Stimulated activated effector memory CD8-positive, alpha-beta T cell treated with anti-CD3 and anti-CD28 coated beads, Interleukin-12 subunit alpha, Interleukin-12 subunit beta, amount 100 ng/mL, for 72 hours (primary cell): ENCODE measurements around the gene PALM3.

Experiments
- ATAC-seq: fragments of 150-1000 bp; cut with Tn5 transposase; 2 replicates; pipeline ENCODE4 v1.10.0; 2021
- DNase-seq, 2 donors: peaks; one replicate each; pipeline ENCODE4 v3.0.0; 2021 to 2022; ENCODE audit warnings: low spot score in 2 of 2
- H3K27ac Mint-ChIP-seq: one replicate; pipeline ENCODE4 v1.8.0; 2022; ENCODE audit warnings: mild to moderate bottlenecking, mixed read lengths
- H3K36me3 Mint-ChIP-seq: one replicate; pipeline ENCODE4 v1.8.0; 2022; ENCODE audit warnings: mild to moderate bottlenecking, mixed read lengths
- H3K4me1 Mint-ChIP-seq: one replicate; pipeline ENCODE4 v1.8.0; 2022; ENCODE audit warnings: mixed read lengths
- H3K4me3 Mint-ChIP-seq: one replicate; pipeline ENCODE4 v1.8.0; 2022; ENCODE audit warnings: mild to moderate bottlenecking, mixed read lengths
- H3K9me3 Mint-ChIP-seq: one replicate; pipeline ENCODE4 v1.8.0; 2022; ENCODE audit warnings: mixed read lengths

The PALM3 gene

DNA sequence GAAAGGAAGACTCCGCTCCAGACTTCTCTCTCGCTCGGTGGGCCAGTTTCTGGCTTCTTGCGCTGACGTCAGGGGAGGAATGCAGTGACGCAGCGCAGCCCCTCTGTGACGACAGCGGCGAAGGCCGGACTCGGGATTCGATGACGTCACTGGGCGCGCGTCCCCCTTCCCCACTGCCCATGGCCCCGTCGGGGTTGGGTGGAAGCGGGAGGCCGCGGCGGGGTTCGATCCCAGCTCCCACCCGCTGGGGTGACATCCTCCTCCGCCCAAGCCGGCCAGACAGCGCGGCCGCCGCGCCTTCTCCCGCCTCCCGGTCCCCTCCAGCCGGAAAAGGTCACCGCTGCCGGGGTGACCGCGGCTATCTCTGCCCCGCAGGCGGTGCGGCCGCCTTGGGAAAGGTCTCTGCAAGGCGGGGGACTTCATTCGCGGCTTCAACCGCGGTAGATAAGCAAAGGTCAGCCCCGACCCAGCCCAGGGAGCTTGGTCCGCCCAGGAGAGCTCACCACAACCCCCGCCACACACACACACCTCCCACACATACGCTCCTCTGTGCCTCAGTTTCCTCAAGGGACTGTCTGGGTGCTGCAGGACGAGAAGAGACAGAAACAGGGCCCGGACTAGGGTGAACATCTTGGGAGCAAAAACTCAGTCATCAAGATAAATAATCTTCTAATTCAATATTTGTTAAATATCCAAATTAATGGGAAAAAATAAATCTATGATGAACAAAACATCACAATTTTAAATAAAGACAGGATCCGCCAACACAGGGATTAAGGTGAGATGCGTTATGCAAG is 54.9 kb downstream of the PALM3 start:
- H3K9me3 Mint-ChIP-seq: no peaks in the 10 kb centered on the region
- peaks cover 39% of the 10 kb centered on the region for H3K36me3 Mint-ChIP-seq
- peak in 1 of 2 donors; percentile 80 for DNase-seq
- peak overlapping the region; percentile 84 for H3K4me3 Mint-ChIP-seq
- ATAC-seq: peak; percentile 44
- H3K27ac Mint-ChIP-seq: peak overlapping the region; percentile 98
- peaks cover 29% of the 10 kb centered on the region for H3K4me1 Mint-ChIP-seq

DNA sequence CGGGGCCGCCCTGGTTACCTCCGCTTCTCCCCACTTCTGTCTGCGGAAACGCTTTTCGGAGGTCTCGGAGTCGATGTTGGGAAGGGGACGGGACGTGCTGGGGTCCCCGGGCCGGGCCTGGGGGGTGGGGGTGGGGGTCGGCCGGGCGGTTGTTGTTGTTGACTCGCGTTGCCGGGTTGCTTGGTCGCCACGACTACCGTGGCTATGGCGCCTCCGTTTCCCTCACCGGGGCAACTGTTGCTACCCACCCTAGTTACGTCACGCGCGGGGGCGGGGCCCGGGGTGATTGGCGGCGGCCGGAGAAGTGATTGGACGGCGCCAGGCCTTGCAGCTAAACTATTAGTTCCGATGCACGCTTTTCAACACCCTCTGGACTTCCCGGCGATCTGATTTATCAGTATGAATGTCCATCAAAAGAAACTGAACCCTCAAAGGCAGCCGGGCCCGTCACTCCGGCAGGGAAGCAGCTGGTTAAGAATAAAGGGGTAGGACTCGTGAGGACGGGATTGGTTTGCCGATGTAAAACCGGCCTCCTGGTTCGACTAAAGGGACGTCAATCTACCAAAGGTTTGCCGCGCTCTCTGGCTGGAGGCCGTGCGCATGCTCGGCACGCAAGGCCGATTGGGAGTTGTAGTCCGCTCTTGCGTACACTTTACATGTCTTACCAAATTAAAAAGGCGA is 55.7 kb downstream of the PALM3 start, which contains the start of gene RFX1:
Gene RFX1, minus strand, starts transcription at position 236 of the 681 bp plus-strand sequence. CDS start 12,477 bp downstream, outside the sequence.
- Mint-ChIP-seq H3K4me3 (peak within 1 kb of the TSS; percentile 84), H3K27ac (peak within 1 kb of the TSS; percentile 98), H3K36me3 (peaks cover 39% of the 10 kb centered on the region), H3K9me3 (no peaks in the 10 kb centered on the region), H3K4me1 (peaks cover 31% of the 10 kb centered on the region)
- DNase-seq (peak; percentile 100), ATAC-seq (peak; percentile 87)

DNA sequence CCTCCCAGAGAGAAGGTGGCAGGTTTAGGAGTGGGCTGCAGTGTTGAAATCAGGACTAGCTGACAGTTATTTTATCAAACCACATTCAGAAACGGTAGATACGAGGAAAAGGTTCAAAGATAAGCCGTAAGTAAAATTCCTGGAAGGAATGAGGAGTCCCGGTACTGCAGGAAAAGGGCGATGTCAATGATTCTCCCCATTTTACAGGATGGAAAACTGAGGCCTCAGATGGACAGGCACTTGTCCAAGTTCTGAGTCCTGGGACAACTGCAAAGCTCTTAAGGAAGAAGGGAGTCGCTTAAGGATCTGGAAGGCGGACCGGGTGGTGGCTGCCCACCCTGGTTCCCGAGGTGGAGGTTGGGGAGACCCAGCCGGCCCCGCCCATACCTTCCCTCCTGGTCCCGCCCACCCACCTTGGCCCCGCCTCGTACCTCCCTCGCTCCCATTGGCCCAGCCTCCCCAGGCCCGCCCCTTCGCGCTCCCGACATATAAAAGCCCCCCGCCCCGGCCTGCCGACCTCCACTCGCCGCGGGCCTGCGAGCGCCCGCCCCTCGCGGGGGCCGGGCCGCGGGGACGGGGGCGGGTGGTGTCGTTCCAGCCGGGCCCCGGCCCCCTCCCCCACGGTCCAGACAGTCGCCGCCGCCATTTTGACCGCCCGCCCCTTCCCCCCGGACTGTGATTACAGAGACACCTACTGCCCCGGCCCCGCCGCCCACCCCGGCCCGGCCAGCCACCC is 56.4 kb downstream of the PALM3 start:
- H3K4me1 Mint-ChIP-seq: peaks cover 37% of the 10 kb centered on the region
- peak overlapping the region; percentile 84 for H3K4me3 Mint-ChIP-seq
- H3K36me3 Mint-ChIP-seq: peaks cover 39% of the 10 kb centered on the region
- H3K27ac Mint-ChIP-seq: peak overlapping the region; percentile 98
- H3K9me3 Mint-ChIP-seq: no peaks in the 10 kb centered on the region
- ATAC-seq (peak; percentile 59), DNase-seq (peak; percentile 78 to 94)

DNA sequence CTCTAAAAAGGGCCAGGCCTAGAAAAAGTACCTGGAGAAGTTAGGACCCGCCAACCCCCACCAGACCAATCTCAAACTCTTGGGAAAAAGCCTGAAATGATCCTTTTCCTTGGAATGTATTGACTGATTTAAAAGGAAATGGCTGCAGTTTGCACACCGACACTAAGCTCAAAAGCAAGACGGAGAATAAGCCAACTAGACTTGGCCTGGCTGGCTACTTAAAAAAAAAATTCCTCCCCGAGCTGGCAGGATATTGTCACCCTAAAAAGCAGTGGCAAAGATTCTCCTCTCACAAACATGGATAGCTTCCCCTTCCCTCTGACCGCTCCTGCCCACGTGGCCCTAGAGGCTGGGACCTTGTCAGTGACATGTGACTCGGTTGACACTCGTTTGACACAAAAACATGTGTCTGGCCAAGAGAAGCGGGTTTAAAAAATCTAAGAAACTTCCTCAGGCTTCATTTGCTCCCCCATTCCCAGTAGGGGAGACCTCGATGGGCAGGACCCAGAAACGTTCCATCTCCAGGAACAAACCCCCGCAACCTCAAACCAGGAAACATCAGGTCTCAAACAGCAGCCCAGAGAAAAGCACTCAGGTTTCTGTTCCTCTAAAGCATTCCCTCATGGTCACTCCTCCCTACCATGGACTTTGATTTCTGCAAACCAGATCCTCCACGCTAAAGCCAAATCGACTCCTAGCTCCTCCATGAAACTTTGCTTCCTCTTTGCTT is 57.1 kb downstream of the PALM3 start:
- H3K4me3 Mint-ChIP-seq: peak overlapping the region; percentile 84
- DNase-seq: no peak
- H3K9me3 Mint-ChIP-seq: no peaks in the 10 kb centered on the region
- peak overlapping the region; percentile 98 for H3K27ac Mint-ChIP-seq
- peaks cover 37% of the 10 kb centered on the region for H3K4me1 Mint-ChIP-seq
- peaks cover 39% of the 10 kb centered on the region for H3K36me3 Mint-ChIP-seq
- ATAC-seq: no peak
